GM18870 (cell line): ENCODE data around the gene NYNRIN.
"Not testable (repeated sequence)": the region's sequence is repeated elsewhere in the genome, so short reads cannot be mapped to it uniquely, and the experiment has no call there.

Experiments used
- ATAC-seq: cut with Tn5 transposase; IDR thresholded peaks from one replicate; pipeline ENCODE4 v1.9.1; 2021; ENCODE audit warnings: moderate library complexity; ENCODE audit not compliant: unreplicated experiment

Gene NYNRIN

DNA sequence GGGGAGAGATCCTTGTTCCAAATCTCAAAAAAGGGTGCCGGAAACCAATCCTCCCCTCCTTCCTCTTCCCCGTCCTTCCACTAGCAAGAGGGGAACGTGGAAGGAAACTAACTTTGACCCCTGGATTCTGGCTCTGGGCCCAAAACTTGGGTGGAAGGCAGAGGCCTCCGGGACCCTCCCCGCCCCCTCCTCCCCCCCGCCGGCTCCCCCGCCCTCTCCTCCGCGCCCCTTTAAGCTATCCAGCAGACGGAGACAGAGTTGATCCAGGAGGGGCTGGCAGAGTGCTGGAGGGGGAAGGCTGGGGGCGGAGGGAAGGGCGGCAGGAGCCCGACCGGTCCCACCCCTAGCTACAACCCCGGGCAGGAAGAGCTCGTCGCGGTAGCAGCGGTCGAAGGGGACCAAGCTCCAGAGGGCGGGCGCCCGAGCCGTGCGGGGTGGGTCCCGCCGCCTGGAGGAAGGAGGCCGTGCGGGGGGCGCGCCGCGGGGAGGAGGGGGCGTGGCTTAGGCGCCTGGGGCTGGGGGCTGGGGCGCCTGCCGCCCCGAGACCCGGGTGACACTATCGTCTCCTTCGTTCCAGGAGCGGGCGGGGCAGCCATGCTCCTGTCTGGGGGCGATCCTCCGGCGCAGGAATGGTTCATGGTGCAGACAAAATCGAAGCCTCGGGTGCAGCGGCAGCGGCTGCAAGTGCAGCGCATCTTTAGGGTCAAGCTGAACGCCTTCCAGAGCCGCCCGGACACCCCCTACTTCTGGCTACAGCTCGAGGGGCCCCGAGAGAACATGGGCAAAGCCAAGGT lies at the start of gene NYNRIN:
Gene NYNRIN, plus strand, starts transcription at position 351 of the 794 bp plus-strand sequence. Its CDS starts 244 bp downstream, at position 595.
- no peak for ATAC-seq

DNA sequence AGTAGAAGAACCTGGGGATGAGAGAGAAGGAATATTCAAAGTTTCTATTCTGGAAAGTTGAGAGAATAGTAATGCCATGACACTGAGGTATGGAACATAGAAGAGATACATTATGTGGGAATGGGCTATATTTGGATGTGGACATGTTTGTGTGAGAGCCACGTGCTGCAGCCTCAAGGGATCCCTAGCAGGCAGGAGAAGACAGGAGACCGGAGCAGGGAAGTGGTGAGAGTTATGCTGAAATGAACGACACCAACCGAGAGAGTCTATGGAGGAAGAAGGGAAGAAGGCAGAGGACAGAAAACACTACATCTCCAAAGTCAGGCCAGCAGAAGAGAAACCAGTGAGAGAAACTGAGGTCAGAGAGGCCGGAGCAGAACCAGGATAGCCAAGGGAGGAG lies 49.1 kb upstream of the NYNRIN start:
- no peak for ATAC-seq

DNA sequence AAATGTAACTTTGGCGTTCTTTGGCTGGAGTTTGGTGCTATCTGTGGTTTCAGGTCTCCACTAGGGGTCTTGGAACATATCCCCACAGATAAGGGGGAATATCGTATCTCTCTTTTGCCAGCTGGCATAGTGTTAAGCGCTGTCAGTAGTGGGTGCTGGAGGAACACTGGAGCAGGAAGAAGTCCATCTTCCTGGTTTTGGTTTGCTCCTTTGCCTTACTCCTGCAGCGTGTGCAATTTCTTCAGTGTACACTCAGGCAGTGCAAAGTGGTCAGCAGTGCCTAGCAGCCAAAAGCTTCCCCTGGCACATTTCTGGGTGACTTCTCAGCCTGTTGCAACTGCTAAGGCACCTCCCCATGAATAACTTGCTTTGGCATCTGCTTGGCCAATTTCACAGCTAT lies 47.3 kb upstream of the NYNRIN start:
- ATAC-seq = no peak

DNA sequence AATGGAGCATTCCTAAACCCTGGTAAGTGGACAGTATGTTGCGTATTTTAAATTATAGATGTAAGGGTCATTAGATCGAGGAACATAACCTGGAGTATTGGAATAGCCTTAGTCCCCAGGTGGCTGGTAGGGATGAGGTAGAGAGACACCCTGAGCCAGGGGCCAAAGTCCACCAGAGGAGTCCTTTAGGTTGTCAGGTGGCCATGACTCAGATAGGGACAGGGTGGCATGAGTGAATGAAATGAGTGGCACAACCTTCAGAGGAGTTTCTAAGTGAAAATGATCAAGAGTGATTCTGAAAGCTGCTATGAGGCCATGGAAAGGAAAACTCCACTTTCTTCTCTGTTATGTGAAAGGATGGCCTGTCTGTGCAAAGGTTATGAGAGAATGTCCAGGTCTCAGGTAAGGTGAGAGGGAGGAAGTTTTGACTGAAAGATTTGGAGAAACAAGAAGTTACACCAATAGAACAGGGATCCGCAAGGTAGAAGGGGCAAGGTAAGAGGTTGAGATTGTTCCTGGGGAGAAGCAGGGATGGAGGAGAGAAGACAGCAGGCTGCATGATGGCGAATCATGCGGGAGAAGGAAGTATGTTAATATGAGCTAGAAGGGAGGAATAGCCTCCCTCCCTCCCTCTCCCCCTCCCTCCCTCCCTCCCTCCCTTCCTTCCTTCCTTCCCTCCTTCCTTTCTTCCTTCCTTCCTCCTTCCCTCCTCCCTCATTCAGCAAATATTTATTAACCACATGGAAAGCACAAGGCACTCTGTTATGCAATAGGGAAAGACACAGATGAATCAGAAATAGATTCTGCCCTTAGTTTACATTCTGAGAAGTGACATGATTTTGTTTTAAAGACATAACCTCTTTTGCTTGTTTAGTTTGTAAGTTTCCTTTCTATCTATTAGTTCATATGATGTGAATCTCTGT lies 45.0 kb upstream of the NYNRIN start:
- ATAC-seq = no peak

DNA sequence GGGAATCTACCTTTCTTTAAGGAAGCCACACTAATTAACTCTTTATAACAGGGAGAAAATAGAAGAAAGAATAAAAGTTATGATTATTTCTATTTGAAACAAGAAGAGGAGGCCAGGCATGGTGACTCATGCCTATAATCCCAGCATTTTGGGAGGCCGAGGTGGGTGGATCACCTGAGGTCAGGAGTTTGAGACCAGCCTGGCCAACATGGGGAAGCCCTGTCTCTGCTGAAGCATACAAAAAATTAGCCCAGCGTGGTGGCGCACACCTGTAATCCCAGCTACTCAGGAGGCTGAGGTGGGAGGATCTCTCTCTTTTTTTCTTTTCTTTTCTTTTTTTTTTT lies 44.3 kb upstream of the NYNRIN start:
- ATAC-seq = not testable (repeated sequence)

DNA sequence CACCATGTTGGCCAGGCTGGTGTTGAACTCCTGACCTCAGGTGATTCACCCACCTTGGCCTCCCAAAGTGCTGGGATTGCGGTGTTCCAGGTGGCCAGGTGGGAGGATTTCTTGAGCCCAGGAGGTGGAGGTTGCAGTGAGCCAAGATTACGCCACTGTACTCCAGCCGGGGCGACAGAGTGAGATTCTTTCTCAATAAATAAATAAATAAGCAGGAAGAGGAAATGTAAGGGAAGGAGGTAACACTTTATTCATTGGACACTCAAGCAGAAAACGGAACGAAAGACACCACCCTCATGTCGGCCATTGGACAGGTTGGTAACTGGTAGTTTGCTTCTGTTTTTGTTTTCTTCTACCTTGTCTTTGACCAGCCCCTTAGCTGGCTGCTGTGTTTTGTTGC lies 43.8 kb upstream of the NYNRIN start:
- no peak for ATAC-seq

DNA sequence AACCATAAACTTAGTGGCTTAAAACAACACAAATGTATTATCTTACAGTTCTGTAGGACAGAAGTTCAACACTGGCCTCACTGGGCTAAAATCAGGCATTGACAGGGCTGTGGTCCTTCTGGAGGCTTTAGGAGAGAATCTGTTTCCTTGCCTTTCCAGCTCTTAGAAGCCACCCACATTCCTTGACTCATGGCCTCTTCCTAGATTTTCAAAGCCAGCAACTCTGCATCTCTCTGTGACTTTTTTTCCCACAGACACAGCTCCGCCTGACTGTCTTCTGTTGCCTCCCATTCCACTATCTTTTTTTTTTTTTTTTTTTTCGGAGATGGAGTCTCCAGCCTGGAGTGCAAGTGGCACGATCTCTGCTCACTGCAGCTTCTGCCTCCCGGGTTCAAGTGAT lies 42.6 kb upstream of the NYNRIN start:
- no peak for ATAC-seq

DNA sequence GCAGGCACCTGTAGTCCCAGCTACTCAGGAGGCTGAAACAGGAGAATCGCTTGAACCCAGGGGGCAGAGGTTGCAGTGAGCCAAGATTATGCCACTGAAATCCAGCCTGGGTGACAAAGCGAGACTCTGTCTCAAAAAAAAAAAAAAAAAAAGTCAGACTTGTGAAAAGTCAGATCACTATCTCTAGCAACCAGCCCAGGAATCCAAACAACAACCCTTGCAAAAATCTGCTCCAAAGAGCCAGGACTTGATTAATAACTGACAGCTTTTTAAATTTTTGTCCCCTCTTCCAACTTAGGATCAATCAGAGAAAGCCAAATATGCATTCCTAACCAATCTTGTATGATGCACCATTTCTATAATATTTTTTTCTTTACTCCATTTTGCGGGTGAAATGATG lies 38.5 kb upstream of the NYNRIN start:
- ATAC-seq = no peak

DNA sequence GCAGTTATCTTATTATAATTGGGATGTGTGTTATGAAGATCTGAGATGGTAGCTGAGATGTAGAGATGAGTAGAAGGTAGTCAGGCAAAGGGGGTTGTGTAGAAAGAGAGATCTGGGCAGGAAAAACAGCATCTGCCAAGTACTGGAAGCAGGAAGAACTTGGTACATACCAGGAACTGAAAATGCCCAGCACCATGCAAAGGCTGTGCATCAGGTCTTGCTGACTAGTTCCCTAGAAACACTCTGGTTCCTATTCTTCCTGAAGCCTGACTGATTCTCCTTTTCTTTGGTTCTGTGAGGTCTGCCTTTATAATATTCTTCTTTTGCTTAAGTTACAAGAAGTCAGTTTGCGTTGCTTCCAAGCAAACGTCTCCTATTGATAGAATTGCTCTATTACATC lies 37.5 kb upstream of the NYNRIN start:
- ATAC-seq = no peak

DNA sequence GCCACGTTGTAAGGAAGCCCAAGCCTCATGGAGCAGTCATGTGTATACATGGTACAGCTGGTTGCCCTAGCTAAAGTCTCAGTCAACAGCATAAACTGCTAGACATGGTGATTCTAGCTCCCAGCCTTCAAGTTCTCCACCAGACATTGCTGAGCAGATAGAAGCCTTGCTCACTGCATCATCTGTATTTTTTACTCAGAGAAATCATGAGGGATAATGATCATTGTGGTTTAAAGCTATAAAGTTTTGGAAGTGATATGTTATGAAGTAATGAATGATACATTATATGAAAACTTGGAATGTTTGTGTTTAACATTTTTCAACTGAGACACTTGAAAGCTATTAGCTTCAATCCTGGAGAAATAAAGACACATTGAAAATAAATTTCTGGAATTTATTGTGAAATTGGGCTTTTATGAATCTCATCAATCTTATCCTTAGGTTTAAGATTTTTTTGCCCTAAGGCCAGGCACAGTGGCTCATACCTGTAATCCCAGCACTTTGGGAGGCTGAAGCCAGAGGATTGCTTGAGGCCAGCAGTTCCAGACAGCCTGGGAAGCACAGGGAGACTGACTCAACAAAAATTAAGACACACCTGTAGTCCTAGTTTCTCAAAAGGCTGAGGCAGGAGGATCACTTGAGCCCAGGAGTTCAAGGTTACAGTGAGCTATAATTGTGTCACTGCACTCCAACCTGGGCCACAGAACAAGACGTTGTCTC lies 36.4 kb upstream of the NYNRIN start:
- no peak for ATAC-seq

DNA sequence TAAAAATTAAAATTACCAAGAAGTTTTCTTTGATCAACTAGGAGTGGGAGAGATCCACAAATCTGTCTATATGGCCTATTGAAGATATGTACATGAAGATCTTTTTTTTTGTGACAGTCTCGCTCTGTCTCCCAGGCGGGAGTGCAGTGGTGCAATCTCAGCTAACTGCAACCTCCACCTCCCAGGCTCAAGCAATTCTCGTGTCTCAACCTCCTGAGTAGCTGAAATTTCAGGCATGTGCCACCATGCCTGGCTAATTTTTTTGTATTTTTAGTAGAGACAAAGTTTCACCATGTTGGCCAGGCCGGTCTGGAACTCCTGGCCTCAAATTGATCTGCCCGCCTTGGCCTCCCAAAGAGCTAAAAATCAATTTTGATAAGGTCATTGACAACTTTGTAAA lies 35.4 kb upstream of the NYNRIN start:
- ATAC-seq = no peak

DNA sequence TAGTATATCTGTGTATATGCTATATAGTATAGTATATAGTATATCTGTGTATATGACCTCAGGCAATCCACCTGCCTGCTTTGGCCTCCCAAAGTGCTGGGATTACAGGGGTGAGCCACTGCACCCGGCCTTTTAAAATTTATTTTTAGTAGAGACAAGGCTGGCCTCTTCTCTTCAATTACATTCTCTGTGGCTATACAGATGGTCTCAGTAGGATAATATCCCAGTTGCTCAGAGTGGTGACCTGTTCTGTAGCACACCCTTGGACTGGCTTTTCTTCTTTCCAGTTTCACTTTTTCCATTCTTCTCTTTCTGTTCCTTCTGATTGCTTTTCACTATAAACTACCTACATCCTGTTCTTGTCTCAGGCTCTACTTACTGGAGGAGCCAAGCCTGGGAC lies 34.0 kb upstream of the NYNRIN start:
- ATAC-seq = no peak

DNA sequence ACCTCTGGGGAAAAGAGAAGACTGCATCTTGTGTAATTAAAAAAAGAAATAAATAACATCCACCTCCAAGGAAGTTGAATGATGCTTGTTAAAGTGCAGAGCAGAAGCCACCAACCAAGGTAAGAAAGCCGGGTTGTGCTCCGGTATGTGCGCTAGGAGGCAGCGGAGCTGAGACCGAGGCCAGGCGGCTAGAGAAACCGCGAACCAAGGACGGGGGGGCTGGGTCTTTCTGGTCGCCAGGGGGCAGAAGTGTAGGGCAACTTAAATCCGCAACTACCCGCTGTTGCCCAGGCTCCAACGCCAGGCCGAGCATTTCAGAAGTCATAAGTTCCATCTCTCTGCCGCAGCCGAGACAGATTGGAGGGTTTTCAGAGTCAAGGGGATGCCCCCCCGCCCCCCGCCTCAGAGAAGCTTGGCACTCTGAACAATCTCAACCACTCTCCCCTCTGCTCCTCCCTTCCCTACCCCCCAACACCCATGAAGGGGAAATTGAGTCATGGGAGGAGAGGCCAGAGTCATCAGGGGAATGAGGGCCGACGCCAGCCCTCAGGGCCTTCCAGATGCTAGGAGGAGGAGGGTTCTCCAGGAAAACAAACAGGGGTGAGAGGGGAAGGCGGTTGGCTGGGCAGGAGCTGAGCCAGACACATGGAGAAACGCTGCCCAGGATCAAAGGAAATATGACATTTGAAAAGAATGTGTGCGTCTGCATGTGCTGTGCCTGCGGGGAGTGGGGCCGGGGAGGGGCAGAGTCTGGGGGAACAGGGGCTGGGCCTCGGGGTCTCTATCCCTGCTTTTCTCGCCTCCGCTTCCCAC lies 33.0 kb upstream of the NYNRIN start:
- no peak for ATAC-seq

DNA sequence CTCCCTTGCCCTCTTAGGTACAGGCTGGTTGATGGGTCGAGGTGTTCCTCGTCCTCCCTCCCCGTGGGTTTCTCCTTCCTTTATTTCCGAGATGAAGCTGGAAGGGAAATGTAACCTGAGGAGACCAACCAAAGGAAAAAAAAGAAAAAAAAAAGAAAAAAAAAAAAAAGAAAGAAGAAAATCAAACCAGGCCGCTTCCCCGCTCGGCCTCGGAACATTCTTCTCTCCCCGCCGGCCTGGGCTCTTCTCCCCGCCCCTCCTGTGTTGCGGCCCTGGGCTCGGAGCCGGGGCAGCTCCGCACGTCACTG lies 32.4 kb upstream of the NYNRIN start:
- ATAC-seq = peak; percentile 31

DNA sequence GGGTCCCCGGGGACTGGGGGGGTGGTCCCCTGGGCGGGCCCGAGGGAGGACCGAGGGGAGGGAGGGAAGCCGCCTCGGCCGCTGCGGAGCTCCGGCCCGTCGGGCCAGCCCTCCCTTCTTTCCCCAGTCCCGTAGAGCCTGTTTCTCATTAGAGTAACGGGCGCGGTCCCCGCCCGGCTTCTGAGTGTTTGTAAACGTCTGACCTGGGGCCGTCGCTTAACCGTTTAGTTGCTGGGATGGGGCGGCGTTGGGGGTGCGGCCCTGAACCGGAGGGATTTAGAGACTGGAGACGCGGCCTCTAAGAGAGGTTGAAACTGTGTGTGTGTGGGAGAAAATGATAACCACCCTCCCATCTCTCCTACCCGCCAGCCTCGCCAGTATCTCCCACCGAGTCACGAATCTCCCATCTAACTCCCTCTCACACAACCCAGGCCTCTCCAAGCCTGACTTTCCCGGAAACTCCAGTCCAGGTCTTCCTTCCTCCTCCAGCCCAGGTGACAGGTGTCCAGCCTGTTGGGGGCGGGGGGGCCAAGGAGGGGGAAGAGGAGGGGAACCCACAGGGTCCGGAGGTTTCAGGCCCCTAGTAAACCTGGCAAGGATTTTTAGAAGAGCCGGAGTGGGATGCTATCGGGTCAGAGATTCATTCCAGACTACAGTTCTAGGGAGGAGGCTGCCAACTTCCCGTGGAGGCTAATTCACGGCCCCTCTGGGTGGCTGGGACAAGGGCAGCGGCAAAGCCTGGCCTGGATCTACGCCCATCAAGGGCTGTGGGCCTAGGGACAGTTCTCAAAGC lies 31.9 kb upstream of the NYNRIN start:
- peak; percentile 46 for ATAC-seq

DNA sequence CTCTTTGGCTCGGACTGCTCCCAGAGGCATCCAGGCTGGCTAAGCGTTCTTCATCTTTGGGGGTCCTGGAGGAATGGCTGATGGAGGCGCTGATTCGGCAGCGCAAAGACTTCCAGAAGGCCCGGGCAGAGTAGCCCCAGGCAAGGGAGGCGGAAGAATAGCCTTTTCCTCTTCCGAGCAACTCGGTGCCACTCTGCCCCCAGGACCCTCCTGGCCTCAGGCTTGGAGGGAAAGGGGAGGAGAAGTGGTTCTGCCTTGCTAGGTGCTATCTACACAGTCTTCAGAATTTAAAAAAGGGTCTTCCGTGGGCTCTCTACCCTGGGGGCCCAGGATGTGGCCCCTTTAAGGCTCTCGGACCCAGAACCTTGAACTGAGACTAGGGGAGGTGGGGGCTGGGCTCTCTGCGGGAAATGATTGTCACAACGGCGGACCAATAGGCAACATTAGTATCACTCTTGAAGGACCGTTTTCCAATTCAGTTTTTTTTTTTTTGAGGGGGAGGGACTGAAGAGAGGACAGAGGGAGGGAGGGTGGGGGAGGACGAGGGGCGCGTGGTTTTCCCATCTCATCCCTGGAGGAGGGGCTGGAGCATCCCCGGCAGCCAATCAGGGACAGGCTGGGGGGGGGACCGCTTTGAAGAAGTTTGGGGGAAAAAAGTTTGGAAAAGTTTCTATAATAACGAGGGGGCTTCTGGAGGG lies 31.1 kb upstream of the NYNRIN start, which contains the start of gene NFATC4:
Gene NFATC4, plus strand, starts transcription at position 671 of the 698 bp plus-strand sequence. CDS start 157 bp downstream, outside the sequence.
- ATAC-seq = peak; percentile 19

DNA sequence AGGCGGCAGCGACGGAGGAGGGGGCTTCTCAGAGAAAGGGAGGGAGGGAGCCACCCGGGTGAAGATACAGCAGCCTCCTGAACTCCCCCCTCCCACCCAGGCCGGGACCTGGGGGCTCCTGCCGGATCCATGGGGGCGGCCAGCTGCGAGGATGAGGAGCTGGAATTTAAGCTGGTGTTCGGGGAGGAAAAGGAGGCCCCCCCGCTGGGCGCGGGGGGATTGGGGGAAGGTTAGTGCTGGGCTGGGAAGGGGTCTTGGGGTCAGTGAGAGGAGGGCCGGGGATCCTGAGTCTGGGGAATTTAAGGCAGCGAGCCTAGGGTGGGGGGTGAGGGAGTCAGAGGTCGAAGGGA lies 30.6 kb upstream of the NYNRIN start:
- ATAC-seq = no peak

DNA sequence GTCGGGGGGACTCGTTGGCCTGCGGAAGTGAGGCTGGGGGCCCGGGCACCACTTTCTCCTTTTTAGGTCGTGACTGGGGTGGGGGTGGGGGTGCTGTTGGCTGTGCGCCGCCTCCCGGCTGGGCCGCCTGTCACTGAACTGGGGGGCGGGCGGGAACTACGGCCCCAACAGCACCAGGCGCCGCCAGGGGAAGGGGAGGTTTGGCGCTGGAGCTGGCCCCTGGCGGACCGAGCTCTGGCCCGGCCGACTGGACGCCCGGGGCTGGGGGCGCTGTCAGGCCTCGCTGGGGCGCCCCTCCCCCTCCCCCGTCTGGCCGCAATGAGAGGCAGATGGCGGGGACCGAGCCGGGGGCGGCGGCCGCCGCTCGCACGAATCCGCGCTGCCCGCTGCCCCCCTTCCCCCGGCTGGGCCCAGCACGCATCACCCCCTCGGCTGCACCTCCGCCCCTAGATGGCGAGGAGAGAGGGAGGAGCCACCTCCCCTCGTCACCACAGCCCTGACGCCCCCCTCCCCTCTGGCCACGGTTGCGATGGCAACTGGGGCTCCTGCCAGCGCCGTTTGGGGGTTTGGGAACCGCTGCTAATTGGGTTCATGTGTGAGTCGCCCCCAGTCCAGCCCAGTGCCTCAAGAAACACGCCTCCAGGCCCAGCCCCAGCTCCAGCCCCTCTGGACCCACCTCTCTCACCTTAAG lies 30.1 kb upstream of the NYNRIN start:
- no peak for ATAC-seq

DNA sequence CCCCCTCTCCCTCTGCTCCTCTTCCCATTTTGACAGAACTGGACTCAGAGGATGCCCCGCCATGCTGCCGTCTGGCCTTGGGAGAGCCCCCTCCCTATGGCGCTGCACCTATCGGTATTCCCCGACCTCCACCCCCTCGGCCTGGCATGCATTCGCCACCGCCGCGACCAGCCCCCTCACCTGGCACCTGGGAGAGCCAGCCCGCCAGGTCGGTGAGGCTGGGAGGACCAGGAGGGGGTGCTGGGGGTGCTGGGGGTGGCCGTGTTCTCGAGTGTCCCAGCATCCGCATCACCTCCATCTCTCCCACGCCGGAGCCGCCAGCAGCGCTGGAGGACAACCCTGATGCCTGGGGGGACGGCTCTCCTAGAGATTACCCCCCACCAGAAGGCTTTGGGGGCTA lies 29.3 kb upstream of the NYNRIN start:
- no peak for ATAC-seq
